ENCODE measurements around the gene KRT75.
"Not testable (repeated sequence)": the region's sequence is repeated elsewhere in the genome, so short reads cannot be mapped to it uniquely, and the experiment has no call there.

KRT75 gene

DNA sequence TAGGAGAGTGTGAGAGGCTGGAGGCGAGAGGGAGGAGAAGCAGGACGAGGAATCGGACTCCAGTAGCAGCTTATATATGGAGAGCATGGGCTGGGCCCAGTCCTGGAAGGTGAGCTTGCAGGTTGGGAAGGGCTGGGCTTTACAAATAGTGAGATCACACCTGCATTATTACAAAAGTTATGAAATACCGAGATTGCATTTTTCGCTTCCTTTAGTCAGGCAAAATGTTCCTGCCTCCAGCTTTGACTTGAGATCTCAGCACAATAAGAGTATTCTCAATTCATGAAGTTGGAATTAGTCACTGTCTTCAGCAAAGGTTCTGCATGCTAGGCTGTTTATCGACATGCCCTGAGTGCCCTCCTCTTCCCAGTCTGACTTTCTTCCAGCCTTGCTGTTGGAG lies 17.9 kb upstream of the KRT75 start, which contains the start of gene KRT6B:
Gene KRT6B (minus strand): TSS at position 46 of the 400 bp plus-strand sequence. CDS start 68 bp downstream, outside the sequence.
- Histone ChIP-seq H3K27ac (ENCODE audit: low read depth, low read length) (no peak within 1 kb of the TSS), H3K36me3 (ENCODE audit: control insufficient read depth, insufficient read depth, low read length) (no peaks in the 10 kb centered on the region), H3K9ac (ENCODE audit: low read length) (no peak within 1 kb of the TSS), H3K4me3 (ENCODE audit: low read depth, low read length) (no peak within 1 kb of the TSS), H3K27me3 (ENCODE audit: control insufficient read depth, insufficient read depth, low read length) (no peaks in the 10 kb centered on the region), H3K9me3 (ENCODE audit: control insufficient read depth, insufficient read depth, low read depth, low read length) (peaks cover 9% of the 10 kb centered on the region), H3K4me1 (ENCODE audit: control insufficient read depth, insufficient read depth, low read length) (peaks cover 9% of the 10 kb centered on the region; the same call in 1 of the 2 replicates)

DNA sequence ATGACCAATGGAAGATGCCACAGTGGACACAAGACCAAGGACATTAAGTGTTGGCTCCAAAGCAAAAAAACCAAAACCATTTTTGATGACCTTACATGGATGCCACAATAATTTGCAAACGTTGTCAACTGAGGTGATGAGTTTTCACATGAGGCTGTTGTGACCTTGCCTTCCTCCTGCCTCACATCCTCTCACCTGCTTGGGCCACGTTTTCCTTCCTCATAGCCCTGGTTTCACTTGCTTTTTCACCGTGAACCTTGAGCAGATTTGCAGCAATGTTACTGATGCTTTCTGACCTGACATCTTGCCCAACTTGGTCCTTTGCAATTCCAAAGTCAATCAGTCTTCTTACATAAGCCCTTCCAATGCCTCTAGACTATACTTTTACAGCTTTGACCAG lies 14.1 kb upstream of the KRT75 start:
- H3K4me3 ChIP-seq (ENCODE audit: low read depth, low read length) = no peak overlapping the region
- no peaks in the 10 kb centered on the region for H3K36me3 ChIP-seq (ENCODE audit: control insufficient read depth, insufficient read depth, low read length)
- peaks cover 9% of the 10 kb centered on the region for H3K9me3 ChIP-seq (ENCODE audit: control insufficient read depth, insufficient read depth, low read depth, low read length)
- H3K9ac ChIP-seq (ENCODE audit: low read length) = no peak overlapping the region
- H3K27me3 ChIP-seq (ENCODE audit: control insufficient read depth, insufficient read depth, low read length) = no peaks in the 10 kb centered on the region
- no peak overlapping the region for H3K27ac ChIP-seq (ENCODE audit: low read depth, low read length)
- H3K4me1 ChIP-seq (ENCODE audit: control insufficient read depth, insufficient read depth, low read length) = no peaks in the 10 kb centered on the region

DNA sequence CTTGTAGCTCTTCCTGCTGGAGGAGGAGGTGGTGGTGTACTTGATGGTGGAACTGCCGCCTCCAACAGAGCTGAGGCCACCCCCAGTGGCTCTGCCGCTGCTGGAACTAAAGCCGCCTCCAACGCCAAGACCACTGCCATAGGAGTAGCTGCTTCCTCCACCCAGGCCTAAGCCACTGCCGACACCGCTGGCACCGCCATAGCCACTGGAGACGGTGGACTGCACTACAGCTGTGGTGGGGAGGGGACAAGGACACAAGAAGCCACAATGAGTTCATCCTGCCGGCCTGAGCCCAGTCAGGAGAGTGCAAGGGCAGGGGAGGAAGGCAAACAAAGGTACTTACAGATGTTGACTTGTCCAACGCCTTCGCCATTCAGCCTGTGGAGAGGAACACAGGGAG lies 13.0 kb upstream of the KRT75 start:
- H3K4me1 ChIP-seq (ENCODE audit: control insufficient read depth, insufficient read depth, low read length); H3K36me3 ChIP-seq (ENCODE audit: control insufficient read depth, insufficient read depth, low read length); H3K9me3 ChIP-seq (ENCODE audit: control insufficient read depth, insufficient read depth, low read depth, low read length); H3K27me3 ChIP-seq (ENCODE audit: control insufficient read depth, insufficient read depth, low read length); H3K27ac ChIP-seq (ENCODE audit: low read depth, low read length); H3K4me3 ChIP-seq (ENCODE audit: low read depth, low read length); H3K9ac ChIP-seq (ENCODE audit: low read length): not testable (repeated sequence)

DNA sequence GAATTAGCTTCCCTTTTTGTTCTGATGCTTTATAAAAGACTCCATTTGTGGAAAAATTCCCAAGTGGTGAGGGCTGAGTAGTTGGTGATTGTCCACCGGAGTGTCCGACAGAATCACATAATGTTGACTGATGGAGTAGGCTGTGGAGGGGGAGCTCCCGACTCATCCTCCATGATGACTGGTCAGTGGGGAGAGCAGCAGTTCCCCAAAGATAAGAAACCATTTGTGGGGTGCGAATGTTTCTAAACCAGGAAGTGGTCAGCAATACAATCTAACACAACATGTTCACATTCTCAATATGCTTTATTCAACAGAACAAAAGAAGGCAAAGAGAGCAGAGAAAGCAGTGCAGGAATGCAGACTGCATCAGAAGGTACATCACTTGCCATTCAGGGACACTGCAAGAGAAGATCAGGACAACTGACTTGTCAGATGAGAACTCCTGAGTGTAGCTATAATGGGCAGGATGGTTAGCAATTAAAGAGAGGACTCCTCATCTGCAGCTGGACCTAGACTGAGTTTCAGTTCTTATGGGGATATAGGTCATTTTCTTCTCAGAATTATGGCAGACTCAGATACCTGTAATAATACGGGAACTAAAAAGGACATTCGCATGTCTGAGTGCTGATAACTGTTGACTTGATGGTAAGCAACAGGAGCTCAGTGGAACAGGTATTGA lies 12.3 kb upstream of the KRT75 start:
- H3K27me3 ChIP-seq (ENCODE audit: control insufficient read depth, insufficient read depth, low read length) = no peaks in the 10 kb centered on the region
- no peak overlapping the region for H3K27ac ChIP-seq (ENCODE audit: low read depth, low read length)
- H3K9me3 ChIP-seq (ENCODE audit: control insufficient read depth, insufficient read depth, low read depth, low read length) = peaks cover 9% of the 10 kb centered on the region
- H3K9ac ChIP-seq (ENCODE audit: low read length) = no peak overlapping the region
- H3K4me1 ChIP-seq (ENCODE audit: control insufficient read depth, insufficient read depth, low read length) = peaks cover 9% of the 10 kb centered on the region
- H3K36me3 ChIP-seq (ENCODE audit: control insufficient read depth, insufficient read depth, low read length) = no peaks in the 10 kb centered on the region
- H3K4me3 ChIP-seq (ENCODE audit: low read depth, low read length) = no peak overlapping the region

DNA sequence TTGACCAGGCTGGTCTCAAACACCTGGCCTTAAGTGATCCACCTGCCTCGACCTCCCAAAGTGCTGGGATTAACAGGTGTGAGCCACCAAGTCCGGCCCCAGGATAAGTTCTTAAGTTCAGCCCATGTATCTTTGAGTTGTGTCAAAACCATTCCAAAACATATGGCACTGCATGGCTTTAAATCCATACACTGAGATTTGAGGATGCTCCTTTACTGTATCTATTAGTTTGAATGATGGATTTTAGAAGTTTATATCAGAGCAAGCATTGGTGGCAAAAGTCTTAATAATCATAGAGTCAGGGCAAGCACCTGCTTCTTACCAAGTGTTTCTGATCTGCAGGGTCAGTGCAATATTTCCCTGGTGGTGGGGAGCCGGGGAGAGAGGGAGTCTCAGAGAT lies 11.7 kb upstream of the KRT75 start:
- Histone ChIP-seq H3K4me3 (ENCODE audit: low read depth, low read length) (no peak overlapping the region), H3K27me3 (ENCODE audit: control insufficient read depth, insufficient read depth, low read length) (no peaks in the 10 kb centered on the region), H3K4me1 (ENCODE audit: control insufficient read depth, insufficient read depth, low read length) (peaks cover 11% of the 10 kb centered on the region), H3K9me3 (ENCODE audit: control insufficient read depth, insufficient read depth, low read depth, low read length) (peaks cover 9% of the 10 kb centered on the region), H3K36me3 (ENCODE audit: control insufficient read depth, insufficient read depth, low read length) (no peaks in the 10 kb centered on the region), H3K9ac (ENCODE audit: low read length) (no peak overlapping the region), H3K27ac (ENCODE audit: low read depth, low read length) (no peak overlapping the region)

DNA sequence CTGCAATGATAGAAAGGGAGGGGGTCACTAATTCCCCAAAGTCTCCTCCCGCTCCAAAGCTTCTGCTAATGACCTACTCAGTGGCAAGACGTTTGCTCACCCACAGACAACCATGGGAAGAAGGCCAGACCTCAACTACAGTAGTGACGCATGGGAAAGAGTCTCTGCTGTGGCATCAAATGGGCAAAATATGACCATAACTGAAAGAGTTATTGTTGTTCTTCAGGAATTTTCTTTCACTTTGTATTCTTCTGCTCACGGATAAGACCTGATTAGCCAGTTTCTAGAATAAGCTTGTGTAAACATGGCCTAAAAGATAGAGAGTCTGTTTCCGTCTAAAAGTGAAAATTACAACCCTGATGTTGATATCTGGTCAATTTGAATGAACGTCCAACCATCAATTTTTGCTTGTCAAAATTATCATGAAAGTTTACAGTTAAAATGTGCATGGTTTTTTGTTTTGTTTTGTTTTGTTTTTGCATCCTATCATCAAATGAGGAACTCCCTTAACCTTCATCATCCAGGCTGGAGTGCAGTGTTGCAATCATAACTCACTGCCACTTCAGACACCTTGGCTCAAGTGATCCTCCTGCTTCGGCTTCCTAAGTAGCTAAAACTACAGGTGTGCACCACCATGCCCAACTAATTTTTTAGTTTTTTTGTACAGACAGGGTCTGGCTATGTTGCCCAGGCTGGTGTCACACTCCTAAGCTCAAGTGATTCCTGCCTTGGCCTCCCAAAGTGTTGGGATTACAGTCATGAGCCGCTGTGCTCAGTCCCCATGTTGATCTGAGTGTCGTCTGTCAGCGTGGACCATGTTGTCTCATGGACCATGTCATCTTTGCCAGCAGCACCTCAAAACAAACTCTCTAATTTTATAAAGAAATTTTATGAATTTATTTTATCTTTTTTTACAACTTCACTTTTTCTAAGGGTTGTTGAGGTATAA lies 10.8 kb upstream of the KRT75 start:
- Histone ChIP-seq H3K27ac (ENCODE audit: low read depth, low read length) (no peak overlapping the region), H3K9ac (ENCODE audit: low read length) (no peak overlapping the region), H3K9me3 (ENCODE audit: control insufficient read depth, insufficient read depth, low read depth, low read length) (peaks cover 9% of the 10 kb centered on the region), H3K36me3 (ENCODE audit: control insufficient read depth, insufficient read depth, low read length) (no peaks in the 10 kb centered on the region), H3K4me3 (ENCODE audit: low read depth, low read length) (no peak overlapping the region), H3K27me3 (ENCODE audit: control insufficient read depth, insufficient read depth, low read length) (no peaks in the 10 kb centered on the region), H3K4me1 (ENCODE audit: control insufficient read depth, insufficient read depth, low read length) (peaks cover 11% of the 10 kb centered on the region)

DNA sequence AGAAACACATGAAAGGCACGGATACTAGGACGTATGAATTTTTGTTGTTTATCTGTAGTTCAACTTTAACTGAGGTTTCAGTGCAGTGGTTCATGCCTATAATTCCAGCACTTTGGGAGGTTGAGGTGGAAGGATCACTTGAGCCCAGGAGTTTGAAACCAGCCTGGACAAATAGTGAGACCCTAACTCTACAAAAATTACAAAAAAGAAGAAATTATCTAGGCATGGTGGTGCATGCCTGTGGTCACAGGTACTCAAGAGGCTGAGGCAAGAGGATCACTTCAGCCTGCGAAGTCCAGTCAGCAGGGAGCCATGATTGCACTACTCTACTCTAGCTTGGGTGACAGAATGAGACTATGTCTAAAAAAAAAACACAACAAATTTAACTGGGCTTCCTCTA lies 9.8 kb upstream of the KRT75 start:
- H3K9ac ChIP-seq (ENCODE audit: low read length) = no peak overlapping the region
- H3K4me1 ChIP-seq (ENCODE audit: control insufficient read depth, insufficient read depth, low read length) = peaks cover 11% of the 10 kb centered on the region
- H3K27ac ChIP-seq (ENCODE audit: low read depth, low read length) = no peak overlapping the region
- H3K36me3 ChIP-seq (ENCODE audit: control insufficient read depth, insufficient read depth, low read length) = no peaks in the 10 kb centered on the region
- H3K9me3 ChIP-seq (ENCODE audit: control insufficient read depth, insufficient read depth, low read depth, low read length) = peaks cover 6% of the 10 kb centered on the region
- no peak overlapping the region for H3K4me3 ChIP-seq (ENCODE audit: low read depth, low read length)
- H3K27me3 ChIP-seq (ENCODE audit: control insufficient read depth, insufficient read depth, low read length) = no peaks in the 10 kb centered on the region

DNA sequence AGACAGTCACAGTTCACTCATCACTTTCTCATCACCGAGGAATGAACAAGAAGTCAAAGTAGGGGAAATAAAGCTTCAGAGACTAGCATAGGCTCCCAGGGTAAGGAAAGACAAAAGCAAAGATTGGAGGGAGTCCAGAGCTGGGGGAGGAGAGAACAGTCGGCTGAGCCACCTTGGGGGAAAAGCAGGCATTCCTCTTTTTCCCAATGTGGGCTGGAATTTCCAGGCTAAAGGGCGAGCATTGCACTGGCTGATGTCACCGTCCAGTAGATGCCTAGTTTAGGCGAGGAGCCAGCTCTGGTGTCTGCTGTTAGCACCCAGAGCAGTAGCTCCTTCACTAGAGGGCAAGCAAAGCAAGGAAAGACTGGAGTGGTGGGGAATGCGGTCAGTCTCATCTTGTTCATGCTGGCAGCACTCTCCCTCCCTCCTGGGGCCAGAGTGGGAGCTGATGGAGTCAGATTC lies 8.5 kb upstream of the KRT75 start:
- Histone ChIP-seq H3K4me3 (ENCODE audit: low read depth, low read length) (no peak overlapping the region), H3K4me1 (ENCODE audit: control insufficient read depth, insufficient read depth, low read length) (peaks cover 11% of the 10 kb centered on the region), H3K27me3 (ENCODE audit: control insufficient read depth, insufficient read depth, low read length) (no peaks in the 10 kb centered on the region), H3K9me3 (ENCODE audit: control insufficient read depth, insufficient read depth, low read depth, low read length) (no peaks in the 10 kb centered on the region), H3K27ac (ENCODE audit: low read depth, low read length) (no peak overlapping the region), H3K36me3 (ENCODE audit: control insufficient read depth, insufficient read depth, low read length) (no peaks in the 10 kb centered on the region), H3K9ac (ENCODE audit: low read length) (no peak overlapping the region)

DNA sequence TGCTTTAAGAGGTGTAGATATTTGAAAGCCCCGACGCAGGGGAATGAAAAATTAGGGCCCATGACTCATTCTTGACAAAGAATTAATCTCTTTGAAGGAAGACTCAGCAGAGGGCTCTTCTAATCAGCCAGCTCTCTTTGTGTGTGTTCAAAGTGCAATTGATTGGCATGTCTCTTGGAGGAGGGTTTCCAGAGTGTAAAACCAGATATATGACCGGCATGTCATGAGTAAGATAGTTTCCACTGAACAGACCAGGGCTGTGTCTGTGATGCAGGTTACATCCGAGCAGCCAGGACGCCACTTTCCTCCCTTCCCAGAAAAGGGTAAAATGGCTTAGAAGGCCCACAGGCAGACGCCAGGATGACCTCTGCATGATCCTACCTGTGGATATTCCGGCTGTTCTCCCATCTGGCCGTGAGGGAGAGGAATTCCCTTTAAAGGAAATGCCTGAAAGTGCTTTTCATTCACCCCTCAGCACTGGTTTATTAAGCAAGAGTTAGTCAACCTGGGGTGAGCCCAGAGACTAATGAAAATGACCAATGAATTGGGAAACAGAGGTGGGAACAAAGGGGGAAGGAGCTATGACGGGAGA lies 7.2 kb upstream of the KRT75 start:
- Histone ChIP-seq H3K36me3 (ENCODE audit: control insufficient read depth, insufficient read depth, low read length) (no peaks in the 10 kb centered on the region), H3K9me3 (ENCODE audit: control insufficient read depth, insufficient read depth, low read depth, low read length) (no peaks in the 10 kb centered on the region), H3K4me1 (ENCODE audit: control insufficient read depth, insufficient read depth, low read length) (peaks cover 11% of the 10 kb centered on the region), H3K27ac (ENCODE audit: low read depth, low read length) (no peak overlapping the region), H3K4me3 (ENCODE audit: low read depth, low read length) (no peak overlapping the region), H3K9ac (ENCODE audit: low read length) (no peak overlapping the region), H3K27me3 (ENCODE audit: control insufficient read depth, insufficient read depth, low read length) (no peaks in the 10 kb centered on the region)

DNA sequence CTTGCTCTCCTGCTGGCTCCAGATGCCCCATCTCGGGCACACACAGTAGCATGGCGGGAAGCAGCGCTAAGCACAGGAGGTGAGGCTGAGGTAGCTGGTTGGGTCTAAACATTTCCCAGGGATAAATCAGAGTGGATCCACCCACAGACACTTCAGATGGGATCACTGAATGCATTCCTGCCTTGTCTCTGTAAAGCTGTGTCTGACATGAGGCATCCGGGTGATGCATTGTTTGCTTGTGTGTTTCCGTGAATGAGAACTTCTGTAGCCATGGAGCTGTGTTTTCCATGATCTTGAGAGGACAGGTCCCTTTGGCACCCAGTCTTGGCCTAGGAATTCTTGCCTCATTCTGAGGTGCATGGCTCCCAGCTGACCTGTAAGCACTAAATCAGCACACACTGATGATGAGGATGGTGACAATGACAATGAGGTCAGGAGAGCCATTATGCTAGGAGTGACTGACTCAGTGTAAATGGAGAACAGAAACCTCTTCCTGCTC lies 6.7 kb upstream of the KRT75 start:
- H3K9me3 ChIP-seq (ENCODE audit: control insufficient read depth, insufficient read depth, low read depth, low read length) = no peaks in the 10 kb centered on the region
- no peak overlapping the region for H3K9ac ChIP-seq (ENCODE audit: low read length)
- H3K4me1 ChIP-seq (ENCODE audit: control insufficient read depth, insufficient read depth, low read length) = peaks cover 11% of the 10 kb centered on the region
- no peak overlapping the region for H3K4me3 ChIP-seq (ENCODE audit: low read depth, low read length)
- no peaks in the 10 kb centered on the region for H3K27me3 ChIP-seq (ENCODE audit: control insufficient read depth, insufficient read depth, low read length)
- H3K27ac ChIP-seq (ENCODE audit: low read depth, low read length) = no peak overlapping the region
- no peaks in the 10 kb centered on the region for H3K36me3 ChIP-seq (ENCODE audit: control insufficient read depth, insufficient read depth, low read length)

DNA sequence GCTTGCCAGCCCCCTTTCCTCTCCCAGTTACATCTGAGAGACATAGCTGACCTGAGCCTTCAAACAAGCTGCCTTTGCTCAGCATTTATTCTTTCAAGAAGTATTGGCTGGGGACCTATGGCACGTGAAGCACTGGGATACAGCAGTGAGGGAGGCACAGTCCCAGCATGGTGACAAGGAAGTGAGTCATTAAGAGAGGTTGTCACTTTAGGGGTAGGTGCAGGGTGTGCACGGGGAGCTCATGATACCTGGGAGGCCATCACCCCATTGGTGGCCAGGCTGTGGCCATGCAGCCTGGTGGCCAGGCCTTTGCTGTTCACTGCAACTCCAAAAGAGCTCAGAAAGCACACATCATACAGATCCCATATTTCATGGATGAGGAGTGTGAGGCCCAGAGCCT lies 5.7 kb upstream of the KRT75 start:
- no peak overlapping the region for H3K9ac ChIP-seq (ENCODE audit: low read length)

More for the DNA sequence above, 5.7 kb upstream of the KRT75 start:
- Histone ChIP-seq H3K9me3 (ENCODE audit: control insufficient read depth, insufficient read depth, low read depth, low read length) (no peaks in the 10 kb centered on the region), H3K4me3 (ENCODE audit: low read depth, low read length) (no peak overlapping the region), H3K36me3 (ENCODE audit: control insufficient read depth, insufficient read depth, low read length) (no peaks in the 10 kb centered on the region), H3K4me1 (ENCODE audit: control insufficient read depth, insufficient read depth, low read length) (peaks cover 11% of the 10 kb centered on the region), H3K27me3 (ENCODE audit: control insufficient read depth, insufficient read depth, low read length) (no peaks in the 10 kb centered on the region), H3K27ac (ENCODE audit: low read depth, low read length) (no peak overlapping the region)
